NT2/D1 (cell line): Measurements from ENCODE around the gene XAGE3.
"Not testable (repeated sequence)": the region's sequence is repeated elsewhere in the genome, so short reads cannot be mapped to it uniquely, and the experiment has no call there.

Experiments used
- DNase-seq: peaks from one replicate; pipeline ENCODE4 v3.0.0-alpha.2; 2011; ENCODE audit warnings: low read depth, low spot score
- H3K27me3 ChIP-seq: 2 replicates; pipeline ENCODE4 v1.6.0; 2011; ENCODE audit warnings: mild to moderate bottlenecking; ENCODE audit not compliant: insufficient read length, insufficient read depth
- H3K36me3 ChIP-seq: 2 replicates; pipeline ENCODE4 v1.6.1; 2011; ENCODE audit warnings: mild to moderate bottlenecking, low read length, mixed read lengths; ENCODE audit not compliant: insufficient read depth, insufficient read length
- H3K4me1 ChIP-seq: 2 replicates; pipeline ENCODE4 v1.5.1; 2011; ENCODE audit not compliant: insufficient read depth, insufficient read length
- H3K4me3 ChIP-seq: 2 replicates; pipeline ENCODE4 v1.5.1; 2011; ENCODE audit warnings: low read depth; ENCODE audit not compliant: insufficient read length
- H3K9ac ChIP-seq: 2 replicates; pipeline ENCODE4 v1.6.0; 2011; ENCODE audit warnings: low read depth; ENCODE audit not compliant: insufficient read length
- H3K9me3 ChIP-seq: 2 replicates; pipeline ENCODE4 v1.5.1; 2011; ENCODE audit warnings: mild to moderate bottlenecking, low read length; ENCODE audit not compliant: insufficient read depth
- SUZ12 ChIP-seq: IDR thresholded peaks from 2 replicates; pipeline ENCODE4 v1.6.1; 2011; ENCODE audit not compliant: insufficient read length, insufficient read depth; ENCODE audit errors: extremely low read depth
- YY1 ChIP-seq: IDR thresholded peaks from 2 replicates; pipeline ENCODE4 v1.6.1; 2011; ENCODE audit not compliant: insufficient read length, insufficient read depth
- ZNF274 ChIP-seq: IDR thresholded peaks from 2 replicates; pipeline ENCODE4 v1.6.1; 2011; ENCODE audit warnings: mild to moderate bottlenecking, low read depth, low read length

XAGE3 gene, protein sequence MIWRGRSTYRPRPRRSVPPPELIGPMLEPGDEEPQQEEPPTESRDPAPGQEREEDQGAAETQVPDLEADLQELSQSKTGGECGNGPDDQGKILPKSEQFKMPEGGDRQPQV

DNA sequence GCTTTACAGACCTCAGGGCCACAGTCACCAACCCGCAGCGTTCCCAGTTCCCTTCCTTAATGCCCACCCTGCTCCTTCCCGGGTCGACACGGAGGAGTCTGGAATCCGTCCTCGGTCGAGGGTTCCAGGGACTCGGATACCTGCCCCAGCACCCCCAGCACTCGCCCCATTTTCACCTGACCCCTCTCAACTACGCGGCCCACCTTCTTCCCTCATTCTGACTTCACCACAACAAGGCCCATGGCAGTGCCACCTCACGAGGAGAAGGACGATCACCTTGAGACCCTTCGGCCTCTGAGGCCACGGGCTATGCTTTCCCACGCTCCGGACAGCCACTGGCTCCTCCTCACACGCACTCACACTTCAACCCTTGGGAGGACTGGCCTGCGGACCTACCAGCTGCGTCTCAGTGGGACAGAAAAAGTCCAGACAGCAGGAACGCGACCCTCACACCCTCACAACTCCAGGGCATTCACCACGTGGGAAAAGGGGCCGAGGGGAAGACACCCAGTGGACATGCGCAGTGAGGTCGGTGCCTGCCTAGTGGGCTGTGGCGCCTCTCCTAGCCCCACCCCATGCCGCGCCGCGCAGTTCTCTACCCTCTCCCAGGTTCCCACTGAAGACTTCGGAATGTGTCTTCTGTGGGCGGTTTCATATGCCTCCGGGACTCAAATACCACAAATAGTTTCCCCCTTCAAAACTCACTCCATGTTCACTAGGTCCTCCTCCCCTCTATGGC lies at the start of gene XAGE3:
Gene XAGE3, minus strand, starts transcription at position 474 of the 739 bp plus-strand sequence. CDS start 950 bp downstream, outside the sequence.
- no peak for DNase-seq
- Histone ChIP-seq H3K9me3 (no peaks in the 10 kb centered on the region), H3K9ac (no peak within 1 kb of the TSS), H3K27me3 (no peaks in the 10 kb centered on the region), H3K4me1 (no peaks in the 10 kb centered on the region), H3K4me3 (no peak within 1 kb of the TSS), H3K36me3 (no peaks in the 10 kb centered on the region)
- TF ChIP-seq SUZ12 (no peak), ZNF274 (no peak), YY1 (no peak)

DNA sequence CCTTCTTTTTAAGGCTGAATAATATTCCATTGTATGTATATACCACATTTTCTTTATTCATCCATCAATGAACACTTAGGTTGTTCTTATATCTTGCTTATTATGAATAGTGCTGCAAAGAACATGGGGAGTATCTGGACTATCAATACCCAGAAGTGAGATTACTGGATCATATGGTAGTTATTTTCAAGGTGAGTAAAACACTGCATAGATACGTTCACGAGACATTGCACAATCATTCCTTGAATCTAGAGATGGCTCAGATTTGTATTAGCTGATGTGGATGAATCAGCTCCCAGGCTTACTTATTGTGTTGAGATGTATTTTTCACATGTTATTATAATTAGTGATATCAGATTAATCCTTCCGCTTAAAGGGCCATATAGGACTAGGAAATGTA lies 46.8 kb upstream of the XAGE3 start:
- H3K9me3 ChIP-seq, H3K9ac ChIP-seq, H3K36me3 ChIP-seq, H3K4me3 ChIP-seq, DNase-seq, H3K27me3 ChIP-seq, H3K4me1 ChIP-seq: not testable (repeated sequence)

DNA sequence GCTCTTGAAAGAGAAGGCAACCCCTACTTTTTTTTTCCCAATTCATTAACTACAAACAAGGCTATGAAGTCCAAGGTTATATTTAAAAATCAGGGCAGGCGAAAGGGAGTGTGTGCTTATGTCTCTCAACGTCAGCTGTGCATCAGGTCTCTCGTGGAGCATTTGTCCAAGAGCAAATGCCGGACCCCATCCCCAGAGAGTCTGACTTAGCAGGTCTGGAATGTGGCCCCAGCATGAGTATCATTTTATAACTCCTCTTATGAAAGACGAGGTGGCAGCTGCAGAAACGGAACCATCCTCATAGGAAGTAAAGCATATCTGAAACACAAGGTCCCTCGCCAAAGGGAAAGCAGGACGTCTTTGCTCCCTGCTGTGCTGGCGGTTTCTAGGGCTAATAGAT lies 45.8 kb upstream of the XAGE3 start:
- H3K36me3 ChIP-seq, H3K4me3 ChIP-seq, DNase-seq, H3K4me1 ChIP-seq, H3K9me3 ChIP-seq, H3K27me3 ChIP-seq, H3K9ac ChIP-seq: not testable (repeated sequence)

DNA sequence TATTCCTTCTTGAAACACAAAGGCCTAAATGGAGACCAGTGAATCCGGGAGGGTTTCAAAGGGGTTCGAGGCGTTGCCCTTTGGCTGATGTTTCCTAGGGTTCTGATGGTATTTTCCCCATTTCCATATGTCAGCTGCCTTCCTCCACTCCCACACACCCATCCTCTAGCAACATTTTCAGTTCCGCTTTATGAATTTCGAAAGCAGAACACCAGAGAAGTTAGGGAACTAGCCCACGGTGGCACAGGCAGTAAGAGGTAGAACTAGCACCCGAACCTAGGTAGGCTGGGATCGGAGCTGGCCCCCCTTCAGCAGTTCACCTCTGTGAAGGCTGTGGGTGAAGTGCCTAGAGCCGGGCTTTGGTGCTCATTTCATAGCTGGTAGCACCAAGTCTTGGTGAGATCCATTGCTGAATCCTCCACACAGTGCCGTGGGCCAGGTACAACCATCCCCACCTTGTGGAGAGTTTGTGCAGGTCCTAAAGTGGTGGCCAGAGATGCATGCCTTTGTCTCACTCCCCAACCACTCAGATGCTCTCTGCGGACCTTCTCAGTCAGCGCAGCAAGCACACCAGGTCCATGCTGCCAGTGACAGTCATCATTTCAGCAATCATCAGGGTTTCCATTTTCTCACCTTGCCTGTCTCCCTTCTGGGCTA lies 41.6 kb upstream of the XAGE3 start:
- H3K9ac ChIP-seq, H3K4me1 ChIP-seq, H3K9me3 ChIP-seq, DNase-seq, H3K36me3 ChIP-seq, H3K4me3 ChIP-seq, H3K27me3 ChIP-seq: not testable (repeated sequence)

DNA sequence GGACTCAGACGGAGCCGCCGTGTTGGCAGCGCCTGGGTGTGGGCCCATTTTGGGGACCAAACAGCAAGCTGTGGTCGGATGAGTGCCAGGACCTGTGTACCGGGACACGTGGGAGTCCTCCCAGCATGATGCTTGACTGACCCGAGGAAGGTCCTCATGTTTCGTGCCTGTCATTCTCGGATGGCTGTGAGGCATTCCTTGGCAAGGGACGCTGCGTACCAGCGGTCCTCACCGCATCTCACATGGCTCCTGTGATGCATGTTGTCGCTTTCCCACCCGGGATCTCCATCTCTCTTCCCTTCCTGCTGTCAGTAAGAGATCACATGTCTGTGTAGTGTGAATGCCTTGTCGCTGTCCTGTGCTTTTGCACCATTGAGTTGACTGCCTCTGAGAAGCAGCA lies 40.0 kb upstream of the XAGE3 start:
- not testable (repeated sequence) for H3K9ac ChIP-seq, DNase-seq, H3K9me3 ChIP-seq

DNA sequence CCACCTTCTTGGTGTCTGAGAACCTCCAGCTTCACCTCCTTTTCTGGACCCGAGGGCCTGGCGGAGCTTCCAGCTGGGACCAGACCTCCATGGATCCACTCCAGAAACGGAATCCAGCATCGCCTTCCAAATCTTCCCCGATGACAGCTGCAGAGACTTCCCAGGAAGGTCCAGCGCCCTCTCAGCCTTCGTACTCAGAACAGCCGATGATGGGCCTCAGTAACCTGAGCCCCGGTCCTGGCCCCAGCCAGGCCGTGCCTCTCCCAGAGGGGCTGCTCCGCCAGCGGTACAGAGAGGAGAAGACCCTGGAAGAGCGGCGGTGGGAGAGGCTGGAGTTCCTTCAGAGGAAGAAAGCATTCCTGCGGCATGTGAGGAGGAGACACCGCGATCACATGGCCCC lies 39.3 kb upstream of the XAGE3 start:
- not testable (repeated sequence) for H3K4me3 ChIP-seq, DNase-seq, H3K27me3 ChIP-seq, H3K36me3 ChIP-seq, H3K9me3 ChIP-seq, H3K4me1 ChIP-seq, H3K9ac ChIP-seq

More for the DNA sequence above, 40.0 kb upstream of the XAGE3 start:
- H3K27me3 ChIP-seq, H3K4me1 ChIP-seq, H3K4me3 ChIP-seq, H3K36me3 ChIP-seq: not testable (repeated sequence)

DNA sequence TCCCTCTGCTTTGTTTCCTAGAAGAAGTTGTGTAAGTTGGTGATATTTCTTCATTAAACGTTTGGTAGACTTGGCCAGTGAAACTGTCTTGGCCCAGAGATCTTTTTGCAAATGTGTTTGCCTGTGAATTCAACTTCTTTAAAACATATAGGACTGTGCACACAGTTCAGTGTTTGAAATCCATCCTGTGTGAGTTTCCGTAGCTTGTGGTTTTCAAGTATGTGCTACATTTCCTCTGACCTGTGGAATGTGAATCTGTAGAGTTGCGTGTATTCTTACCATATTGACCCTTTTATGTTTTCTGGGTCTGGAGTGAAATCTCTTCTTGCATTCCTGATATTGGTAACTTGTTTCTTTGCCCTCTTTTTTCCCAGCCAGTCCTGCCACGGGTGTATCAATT lies 38.2 kb upstream of the XAGE3 start:
- H3K9me3 ChIP-seq, H3K9ac ChIP-seq, H3K4me1 ChIP-seq, H3K4me3 ChIP-seq, DNase-seq, H3K27me3 ChIP-seq, H3K36me3 ChIP-seq: not testable (repeated sequence)

DNA sequence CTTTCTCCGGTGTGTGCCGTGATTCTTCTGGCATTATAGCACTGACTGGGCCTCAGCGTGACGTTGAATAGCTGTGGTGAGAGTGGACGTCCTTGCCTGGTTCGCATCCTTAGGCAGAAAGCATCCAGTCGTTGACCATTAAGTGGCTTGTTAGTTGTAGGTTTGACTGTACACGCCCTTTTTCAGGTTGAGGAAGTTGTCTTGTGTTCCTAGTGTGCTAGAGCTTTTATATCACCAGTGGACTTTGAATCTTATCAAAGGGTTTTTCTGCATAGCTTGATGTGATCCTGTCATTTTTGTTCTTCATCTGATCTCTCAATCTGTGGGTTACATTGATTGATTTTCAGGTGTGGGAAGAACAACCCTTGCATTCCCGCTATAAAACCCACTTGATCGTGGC lies 37.6 kb upstream of the XAGE3 start:
- not testable (repeated sequence) for H3K4me1 ChIP-seq, H3K27me3 ChIP-seq, H3K4me3 ChIP-seq, H3K9me3 ChIP-seq, H3K9ac ChIP-seq, DNase-seq, H3K36me3 ChIP-seq

DNA sequence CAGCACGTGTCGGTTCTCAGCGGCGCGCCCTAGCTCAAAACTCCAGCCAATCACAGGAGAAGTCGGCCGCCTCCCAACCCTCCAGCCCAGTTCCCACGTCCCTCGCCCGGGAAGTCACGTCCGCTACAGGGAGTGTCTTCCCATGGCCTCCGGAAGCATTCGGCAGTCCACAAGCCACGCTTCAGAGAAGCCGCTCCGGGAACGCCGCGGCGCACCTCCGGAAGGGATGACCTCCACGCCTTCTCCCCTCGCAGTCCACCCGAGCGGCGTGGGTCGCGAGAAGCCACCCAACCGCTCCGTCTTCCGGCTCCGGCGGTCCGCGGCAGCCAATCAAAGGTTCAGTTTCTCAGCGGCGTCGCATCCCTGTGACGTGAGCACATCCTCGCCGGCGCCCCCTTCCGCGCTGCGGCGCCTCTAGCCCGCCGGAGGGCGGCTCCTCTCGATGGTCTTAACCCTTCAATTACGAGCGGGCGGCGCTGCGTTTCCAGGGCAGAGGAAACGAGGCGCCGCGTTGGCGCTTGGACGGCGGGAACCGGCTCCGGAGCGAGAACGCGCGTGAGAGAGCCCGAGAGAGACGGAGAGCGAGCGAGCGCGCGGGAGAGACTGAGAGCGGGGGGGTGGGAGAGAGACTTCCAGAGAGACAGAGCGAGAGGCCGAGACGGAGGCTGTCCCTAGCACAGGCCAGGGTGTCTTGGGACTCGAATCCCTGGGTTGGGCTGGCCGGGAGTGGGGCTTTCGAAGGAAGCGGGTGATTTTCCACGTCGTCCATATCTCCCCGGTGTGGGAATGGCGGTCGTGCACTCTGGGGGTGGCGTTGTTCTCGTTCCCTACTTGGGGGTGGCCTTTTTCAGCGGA lies 29.2 kb upstream of the XAGE3 start, which contains the start of gene FAM156B:
Gene FAM156B, plus strand, starts transcription at position 476 of the 855 bp plus-strand sequence. CDS start 9,896 bp downstream, outside the sequence.
- not testable (repeated sequence) for H3K36me3 ChIP-seq, H3K4me3 ChIP-seq, H3K9me3 ChIP-seq, H3K9ac ChIP-seq, H3K4me1 ChIP-seq, DNase-seq, H3K27me3 ChIP-seq

DNA sequence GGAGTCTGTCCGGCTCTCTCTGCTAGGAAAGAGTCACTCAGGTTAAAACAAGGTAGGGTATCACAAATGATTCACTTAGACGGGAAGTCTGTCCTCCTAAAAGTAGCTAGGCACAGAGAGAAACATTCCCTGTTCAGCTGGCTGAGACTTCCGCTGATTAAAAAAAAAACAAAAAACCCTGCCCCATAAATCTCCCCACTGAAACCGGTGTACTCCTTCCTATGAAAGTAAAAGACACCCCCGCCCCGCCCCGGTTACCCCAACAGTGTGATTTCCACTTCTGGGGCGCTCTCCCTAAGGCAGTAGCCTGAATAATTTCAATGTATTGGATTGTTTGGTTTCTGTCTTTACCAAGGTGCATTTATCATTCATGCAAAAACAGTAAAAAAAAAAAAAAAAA lies 28.6 kb upstream of the XAGE3 start:
- not testable (repeated sequence) for H3K9ac ChIP-seq, H3K4me3 ChIP-seq, H3K9me3 ChIP-seq, H3K4me1 ChIP-seq, H3K27me3 ChIP-seq, H3K36me3 ChIP-seq, DNase-seq

DNA sequence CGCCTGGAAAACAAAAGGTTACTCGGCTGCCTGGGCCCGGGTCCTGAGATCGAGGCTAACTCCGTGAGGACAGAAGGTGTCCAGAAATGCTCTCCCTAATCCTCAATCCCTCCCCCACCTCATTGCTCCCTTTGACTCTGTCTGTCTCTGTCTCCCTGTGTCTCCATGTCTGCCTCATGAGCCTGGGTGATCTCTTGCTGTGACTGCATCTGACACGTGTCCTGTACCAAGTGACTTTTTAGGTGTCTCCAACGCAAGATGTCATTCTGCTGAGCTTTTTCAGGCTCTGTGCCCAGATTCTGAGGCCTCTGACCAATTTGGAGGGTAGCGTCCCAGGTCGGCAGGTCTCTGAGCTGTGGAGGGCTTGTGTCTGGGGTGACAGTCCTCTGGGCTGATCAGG lies 20.2 kb upstream of the XAGE3 start:
- not testable (repeated sequence) for DNase-seq, H3K9me3 ChIP-seq, H3K4me1 ChIP-seq, H3K4me3 ChIP-seq, H3K27me3 ChIP-seq, H3K9ac ChIP-seq, H3K36me3 ChIP-seq
